ENCODE data around the gene RASD2.

RASD2 gene

GRCh38 chr22:35541254-35541748 lies 670 bp downstream of the RASD2 start:
- DNase-seq (ENCODE audit: low spot score): no peak

GRCh38 chr22:35542157-35542938 lies 1.7 kb downstream of the RASD2 start:
- no peak for DNase-seq (ENCODE audit: low spot score)

- no peak for DNase-seq (ENCODE audit: low spot score)
Observed at GRCh38 chr22:35542939-35543516, 2.4 kb downstream of the RASD2 start.

- no peak for DNase-seq (ENCODE audit: low spot score)
Observed at GRCh38 chr22:35543702-35544101, 3.1 kb downstream of the RASD2 start.

DNA sequence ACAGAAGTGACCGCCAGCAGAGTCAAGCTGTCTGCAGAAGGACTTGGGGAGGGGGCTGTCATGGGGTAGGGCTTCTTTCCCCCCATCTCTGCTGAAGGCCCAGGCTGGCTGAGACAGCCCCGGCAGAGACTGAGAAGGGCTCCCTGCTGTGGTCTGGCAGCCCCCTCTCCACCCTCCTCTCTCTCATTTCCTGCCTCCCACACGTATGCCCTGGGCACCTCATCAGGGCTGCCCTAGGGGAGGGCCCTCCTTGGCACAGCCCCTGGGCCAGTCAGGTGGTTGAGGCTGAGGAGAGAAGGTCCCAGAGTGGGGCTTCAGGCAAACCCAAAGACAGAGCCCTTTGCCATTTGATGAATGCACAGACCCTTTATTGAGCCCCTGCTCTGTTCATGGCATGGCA lies 3.6 kb downstream of the RASD2 start:
- DNase-seq (ENCODE audit: low spot score): no peak

DNA sequence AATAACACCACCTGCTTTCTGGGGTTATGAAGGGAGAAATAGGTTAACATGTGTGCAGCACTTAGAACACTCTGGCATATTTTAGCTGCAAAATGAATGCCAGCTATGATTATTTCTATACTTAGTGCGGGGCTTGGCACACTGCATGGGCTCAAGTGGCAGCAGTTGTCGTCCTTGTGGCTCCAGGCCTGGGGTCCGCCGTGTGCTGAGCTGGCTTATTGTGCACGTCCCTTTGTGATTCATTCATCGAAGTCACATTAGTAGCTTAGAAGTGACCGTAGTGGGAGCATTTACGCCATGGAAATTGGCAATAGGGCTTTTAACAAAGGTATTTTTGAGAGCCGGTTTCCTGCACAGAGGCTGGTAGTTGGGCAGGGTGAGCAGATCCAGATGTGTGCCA lies 4.2 kb downstream of the RASD2 start:
- no peak for DNase-seq (ENCODE audit: low spot score)

DNA sequence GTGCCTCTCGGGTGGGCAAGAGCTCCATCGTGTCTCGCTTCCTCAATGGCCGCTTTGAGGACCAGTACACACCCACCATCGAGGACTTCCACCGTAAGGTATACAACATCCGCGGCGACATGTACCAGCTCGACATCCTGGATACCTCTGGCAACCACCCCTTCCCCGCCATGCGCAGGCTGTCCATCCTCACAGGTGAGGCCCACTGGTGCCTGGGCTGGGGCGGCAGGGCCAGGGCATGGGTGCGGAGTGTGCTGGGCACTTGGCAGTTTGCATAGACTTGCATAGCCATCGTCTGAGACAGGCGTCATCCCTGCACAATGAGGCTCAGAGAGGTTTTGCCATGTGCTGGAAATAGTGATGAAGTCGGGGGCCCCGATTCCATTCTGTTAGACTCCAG lies 6.3 kb downstream of the RASD2 start:
- DNase-seq (ENCODE audit: low spot score): no peak

- no peak for DNase-seq (ENCODE audit: low spot score)
Observed at GRCh38 chr22:35547987-35548721, 7.5 kb downstream of the RASD2 start.

- DNase-seq (ENCODE audit: low spot score): no peak
Observed at GRCh38 chr22:35548722-35549112, 8.1 kb downstream of the RASD2 start.

DNA sequence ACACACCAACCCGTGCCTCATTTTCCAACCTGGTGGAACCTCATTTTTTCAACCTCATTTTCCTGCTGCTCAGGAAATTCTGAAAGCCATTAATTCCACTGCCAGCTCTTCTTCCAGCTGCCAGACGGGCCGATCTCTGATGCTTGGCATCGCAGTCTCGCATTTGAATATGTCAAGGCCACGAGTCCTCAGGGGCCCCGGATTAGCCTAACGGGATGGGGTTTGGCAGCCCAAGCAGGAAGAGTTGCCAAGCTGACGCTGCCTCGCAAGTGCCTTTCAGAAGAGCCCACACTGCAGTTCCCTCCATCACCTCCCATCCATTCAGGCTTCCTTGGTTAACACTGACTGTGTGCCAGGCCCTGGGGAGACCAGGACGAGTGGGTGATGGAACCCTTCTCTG lies 8.7 kb downstream of the RASD2 start:
- DNase-seq (ENCODE audit: low spot score): no peak

- DNase-seq (ENCODE audit: low spot score): no peak
Observed at GRCh38 chr22:35551549-35552177, 11.0 kb downstream of the RASD2 start.

- peak; percentile 70 for DNase-seq (ENCODE audit: low spot score)
Observed at GRCh38 chr22:35552196-35552842, 11.7 kb downstream of the RASD2 start.

- no peak for DNase-seq (ENCODE audit: low spot score)
Observed at GRCh38 chr22:35552846-35553245, 12.2 kb downstream of the RASD2 start.

GRCh38 chr22:35553341-35553740 lies 12.7 kb downstream of the RASD2 start:
- DNase-seq (ENCODE audit: low spot score): no peak

DNA sequence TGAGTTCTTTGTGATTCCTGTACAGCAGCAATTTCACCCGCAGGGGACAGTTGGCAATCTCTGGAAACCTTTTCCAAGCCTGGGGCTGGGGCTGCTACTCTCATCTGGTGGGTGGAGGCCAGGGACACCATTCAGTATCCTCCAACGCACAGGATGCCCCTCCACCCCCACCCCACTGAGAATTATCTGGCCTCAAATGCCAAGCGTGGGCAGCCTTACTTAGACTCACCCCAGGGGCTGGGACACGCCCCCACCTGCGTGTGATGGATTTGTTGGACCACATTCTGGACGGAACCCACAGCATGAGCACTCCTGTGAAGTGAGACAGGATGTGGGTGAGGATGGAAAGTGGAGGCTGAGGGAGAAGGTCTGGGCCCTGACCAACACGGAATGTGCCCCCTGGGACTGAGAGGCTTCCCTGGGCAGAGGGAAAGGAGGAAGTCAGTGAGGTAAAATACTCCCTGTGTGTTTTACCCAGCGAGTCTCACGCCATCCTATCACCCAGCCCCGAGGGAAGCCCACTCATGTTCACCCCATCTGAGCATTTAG lies 13.7 kb downstream of the RASD2 start:
- DNase-seq (ENCODE audit: low spot score): no peak

GRCh38 chr22:35555483-35555890 lies 14.9 kb downstream of the RASD2 start:
- DNase-seq (ENCODE audit: low spot score): no peak

DNA sequence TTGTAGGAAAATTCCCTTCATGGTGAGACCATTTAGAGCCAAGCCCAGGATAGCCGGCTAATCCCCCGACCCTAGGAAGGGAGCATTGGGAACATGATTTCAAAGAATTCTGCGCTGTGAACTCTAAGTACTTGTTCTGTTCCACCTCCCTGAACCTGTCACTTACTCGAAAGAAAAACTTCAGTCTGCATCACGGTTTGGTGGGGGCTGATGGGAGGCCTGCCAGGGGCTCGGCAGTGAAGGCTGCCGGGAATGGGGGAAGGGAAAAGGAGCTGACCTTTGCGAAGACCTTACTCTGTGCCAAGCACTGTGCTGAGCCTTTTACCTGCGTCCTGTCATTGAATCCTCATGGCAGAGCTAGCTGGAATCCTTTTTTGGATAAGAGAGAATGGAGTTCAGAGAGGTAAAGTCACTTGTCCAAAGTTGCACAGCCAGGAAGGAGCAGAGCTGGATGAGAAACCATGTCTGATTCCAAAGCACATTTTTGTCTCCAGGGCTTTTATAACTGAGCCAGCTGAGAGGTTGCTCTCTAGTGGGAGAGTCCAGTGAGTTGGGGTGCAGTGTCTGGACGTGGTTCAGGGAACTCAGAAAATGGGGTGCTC lies 15.4 kb downstream of the RASD2 start:
- no peak for DNase-seq (ENCODE audit: low spot score)

GRCh38 chr22:35556666-35557065 lies 16.0 kb downstream of the RASD2 start:
- DNase-seq (ENCODE audit: low spot score): no peak

- no peak for DNase-seq (ENCODE audit: low spot score)
Observed at GRCh38 chr22:35558031-35558430, 17.4 kb downstream of the RASD2 start.

GRCh38 chr22:35558719-35559118 lies 18.1 kb downstream of the RASD2 start:
- DNase-seq (ENCODE audit: low spot score): no peak

GRCh38 chr22:35559354-35560005 lies 18.8 kb downstream of the RASD2 start:
- no peak for DNase-seq (ENCODE audit: low spot score)
